ENCODE results near the gene RTP3. TPM values are rescaled to one million over a fixed set of nuclear protein-coding genes. Genes with fewer than 3 reads are reported as not detected.

RTP3 gene
- total RNA-seq, 1 experiment from 2014 or later = not detected

- H3K9me3 ChIP-seq (ENCODE audit: control insufficient read depth, insufficient read depth, low read depth, low read length) = no peaks in the 10 kb centered on the region
- 0 out of 2 replicates have a peak, but pooled peaks cover 2% of the 10 kb centered on the region for H3K27me3 ChIP-seq (ENCODE audit: control insufficient read depth, insufficient read depth, low read length)
- ATAC-seq = no peak
- intact Hi-C loops (cut with micrococcal nuclease; ENCODE audit: unreplicated experiment) = no loop called here
- no peak overlapping the region for H3K27ac ChIP-seq (ENCODE audit: low read length)
- in situ Hi-C loops (cut with HindIII; ENCODE audit: low pct_unique_long_range_greater_than_20kb, low sequenced_read_pairs) = no loop called here
- no peak for DNase-seq (ENCODE audit: low read depth, low spot score)
- no peak overlapping the region for H3K4me3 ChIP-seq (ENCODE audit: low read depth in 2 of 2, low read length in 2 of 2)
- TF ChIP-seq SIN3A (IDR thresholded peaks at IDR 0.05; ENCODE audit: borderline replicate concordance, insufficient read depth, low read depth, low read length) (no peak), TCF7L2 (IDR thresholded peaks at IDR 0.05; ENCODE audit: low read depth, low read length) (no peak), POLR2AphosphoS5 (IDR thresholded peaks at IDR 0.05; ENCODE audit: low read depth, low read length) (no peak), CTCF (IDR thresholded peaks at IDR 0.05) (no peak)
- TF ChIP-seq, protein P1, sequence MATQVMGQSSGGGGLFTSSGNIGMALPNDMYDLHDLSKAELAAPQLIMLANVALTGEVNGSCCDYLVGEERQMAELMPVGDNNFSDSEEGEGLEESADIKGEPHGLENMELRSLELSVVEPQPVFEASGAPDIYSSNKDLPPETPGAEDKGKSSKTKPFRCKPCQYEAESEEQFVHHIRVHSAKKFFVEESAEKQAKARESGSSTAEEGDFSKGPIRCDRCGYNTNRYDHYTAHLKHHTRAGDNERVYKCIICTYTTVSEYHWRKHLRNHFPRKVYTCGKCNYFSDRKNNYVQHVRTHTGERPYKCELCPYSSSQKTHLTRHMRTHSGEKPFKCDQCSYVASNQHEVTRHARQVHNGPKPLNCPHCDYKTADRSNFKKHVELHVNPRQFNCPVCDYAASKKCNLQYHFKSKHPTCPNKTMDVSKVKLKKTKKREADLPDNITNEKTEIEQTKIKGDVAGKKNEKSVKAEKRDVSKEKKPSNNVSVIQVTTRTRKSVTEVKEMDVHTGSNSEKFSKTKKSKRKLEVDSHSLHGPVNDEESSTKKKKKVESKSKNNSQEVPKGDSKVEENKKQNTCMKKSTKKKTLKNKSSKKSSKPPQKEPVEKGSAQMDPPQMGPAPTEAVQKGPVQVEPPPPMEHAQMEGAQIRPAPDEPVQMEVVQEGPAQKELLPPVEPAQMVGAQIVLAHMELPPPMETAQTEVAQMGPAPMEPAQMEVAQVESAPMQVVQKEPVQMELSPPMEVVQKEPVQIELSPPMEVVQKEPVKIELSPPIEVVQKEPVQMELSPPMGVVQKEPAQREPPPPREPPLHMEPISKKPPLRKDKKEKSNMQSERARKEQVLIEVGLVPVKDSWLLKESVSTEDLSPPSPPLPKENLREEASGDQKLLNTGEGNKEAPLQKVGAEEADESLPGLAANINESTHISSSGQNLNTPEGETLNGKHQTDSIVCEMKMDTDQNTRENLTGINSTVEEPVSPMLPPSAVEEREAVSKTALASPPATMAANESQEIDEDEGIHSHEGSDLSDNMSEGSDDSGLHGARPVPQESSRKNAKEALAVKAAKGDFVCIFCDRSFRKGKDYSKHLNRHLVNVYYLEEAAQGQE (IDR thresholded peaks at IDR 0.05; ENCODE audit: insufficient read depth in 1 of 2, low read depth in 2 of 2, low read length in 1 of 2) = no peak
- BruUV-seq (replicated peaks) = no TSS peak
- CTCF ChIA-PET = no interaction called here
- POLR2A ChIA-PET = no interaction called here
- H3K36me3 ChIP-seq (ENCODE audit: control insufficient read depth, insufficient read depth, low read length) = no peaks in the 10 kb centered on the region
- no peaks in the 10 kb centered on the region for H3K4me1 ChIP-seq (ENCODE audit: control insufficient read depth, insufficient read depth, low read length)
Measured at GRCh38 chr3:46544771-46545503, 47.2 kb downstream of the RTP3 start.

GRCh38 chr3:46545818-46546630 is 48.2 kb downstream of the RTP3 start:
- no peak for TF ChIP-seq TCF7L2 (IDR thresholded peaks at IDR 0.05; ENCODE audit: low read depth, low read length)
- Histone ChIP-seq H3K27me3 (ENCODE audit: control insufficient read depth, insufficient read depth, low read length) (0 out of 2 replicates have a peak, but pooled peaks cover 2% of the 10 kb centered on the region), H3K9me3 (ENCODE audit: control insufficient read depth, insufficient read depth, low read depth, low read length) (no peaks in the 10 kb centered on the region), H3K4me3 (ENCODE audit: low read depth in 2 of 2, low read length in 2 of 2) (no peak overlapping the region), H3K4me1 (ENCODE audit: control insufficient read depth, insufficient read depth, low read length) (no peaks in the 10 kb centered on the region), H3K27ac (ENCODE audit: low read length) (no peak overlapping the region), H3K36me3 (ENCODE audit: control insufficient read depth, insufficient read depth, low read length) (no peaks in the 10 kb centered on the region)
- intact Hi-C loops (cut with micrococcal nuclease; ENCODE audit: unreplicated experiment) (no loop called here), in situ Hi-C loops (cut with HindIII; ENCODE audit: low pct_unique_long_range_greater_than_20kb, low sequenced_read_pairs) (no loop called here)
- POLR2A ChIA-PET = no interaction called here
- CTCF ChIA-PET = no interaction called here
- no TSS peak for BruUV-seq (replicated peaks)
- ATAC-seq = no peak
- DNase-seq (ENCODE audit: low read depth, low spot score) = no peak

All from Panc1 (cell line).